Right lobe of liver (tissue), 6 donors: ENCODE results near the gene CXorf65. TPM values are rescaled to one million over a fixed set of nuclear protein-coding genes. Genes with fewer than 3 reads are reported as not detected.

ENCODE experiments used
- ATAC-seq, 4 donors: fragments of 200-7000 bp; cut with Tn5 transposase; one replicate each; pipeline ENCODE4 v1.9.1; 2020; ENCODE audit warnings: mild to moderate bottlenecking in 4 of 4, moderate library complexity in 4 of 4
- DNase-seq, 3 donors: peaks; one replicate each; pipeline ENCODE4 v3.0.0-alpha.2; 2020
- H3K27ac ChIP-seq, 3 donors: fragments of 200-600 bp; one replicate each; pipeline ENCODE4 v1.8.0; 2022
- H3K27me3 ChIP-seq, 2 donors: fragments of 200-600 bp; one replicate each; pipeline ENCODE4 v1.8.0; 2022
- H3K36me3 ChIP-seq, 4 donors: fragments of 200-600 bp; sonication (generic) in 1 of 4; one replicate each; pipeline versions ENCODE4 v1.5.1 to v1.8.0; 2017 to 2022; ENCODE audit warnings: control low read depth in 1 of 4
- H3K4me1 ChIP-seq, 4 donors: fragments of 200-600 bp; sonication (generic) in 1 of 4; one replicate each; pipeline versions ENCODE4 v1.5.1 to v1.8.0; 2017 to 2022; ENCODE audit warnings: control low read depth in 1 of 4
- H3K4me3 ChIP-seq, 3 donors: fragments of 200-600 bp; one replicate each; pipeline ENCODE4 v1.8.0; 2022
- H3K9me3 ChIP-seq, 4 donors: fragments of 200-600 bp; sonication (generic) in 1 of 4; one replicate each; pipeline versions ENCODE4 v1.5.1 to v1.8.0; 2017 to 2022; ENCODE audit warnings: control low read depth in 1 of 4
- POLR2A ChIP-seq: fragments of 450-650 bp; IDR thresholded peaks from one replicate; pipeline ENCODE4 v1.6.1; 2017; ENCODE audit warnings: antibody characterized with exemption, mild to moderate bottlenecking
- WGBS: methylation state at CpG from one replicate; pipeline ENCODE4 v1.1.6; 2018; ENCODE audit warnings: low coverage, low lambda C conversion rate; ENCODE audit not compliant: insufficient coverage; ENCODE audit errors: missing lambda C conversion rate; 5-methylcytosine and 5-hydroxymethylcytosine counted together
- intact Hi-C, 2 donors: fragments of 100-400 bp; cut with DNase I; formaldehyde crosslinking; loops; one replicate each; pipeline versions ENCODE4 v1.11.2 to v1.14.1; 2022
- total RNA-seq, 6 experiments: library from RNA; depleted of rRNA in 2 of 6; stranded (reverse); fragments of >200 nt in 2 of 6; fragmentation: NEBNext Ultra II Directional in 3 of 6; extraction: Animal tissue kit (Norgen Biotek cat#: 25700) in 3 of 6; gene quantifications; one replicate each; pipeline versions ENCODE4 v1.1.0 to v1.2.4, GENCODE V29; 2016 to 2023
- TF ChIP-seq, protein P1 (sequence below), 4 donors: fragments of 200-600 bp in 3 of 4; fragments of 450-650 bp in 1 of 4; IDR thresholded peaks; one replicate each; pipeline versions ENCODE4 v1.5.1 to v1.8.0; 2016 to 2022; ENCODE audit warnings: antibody characterized with exemption in 4 of 4, mild to moderate bottlenecking in 2 of 4
- donor health status: DM: no; HTN: yes; CAD: no.
- donor health status: DM: no; HTN: no; CAD: no.
- donor health status: DM: no; HTN: no; CAD: no.
- donor health status: DM: no; HTN: yes; CAD: no.
- donor health status: DM: no; HTN: yes; CAD: no.

The CXorf65 gene
- total RNA-seq, 6 experiments from 2014 or later = not detected

DNA sequence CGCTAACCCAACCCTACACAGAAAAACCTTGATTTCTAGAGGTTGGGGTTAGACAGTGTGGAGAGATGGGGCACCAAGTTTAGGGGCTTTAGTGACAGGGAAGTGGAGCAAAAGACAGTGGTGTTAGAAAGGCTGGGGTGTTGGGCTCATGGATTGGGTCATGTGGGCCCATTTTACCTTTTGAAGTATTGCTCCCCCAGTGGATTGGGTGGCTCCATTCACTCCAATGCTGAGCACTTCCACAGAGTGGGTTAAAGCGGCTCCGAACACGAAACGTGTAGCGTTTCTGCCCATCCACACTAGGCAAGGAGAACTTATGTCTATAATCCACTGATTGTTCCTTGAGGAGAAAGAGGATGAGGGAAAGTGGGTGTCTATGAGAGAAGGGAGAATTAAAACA is 2.5 kb upstream of the CXorf65 start:
- no peaks in the 10 kb centered on the region for H3K4me1 ChIP-seq
- no peak for ATAC-seq
- no peak overlapping the region for H3K4me3 ChIP-seq
- intact Hi-C loops = no loop called here
- DNase-seq = no peak
- no peaks in the 10 kb centered on the region for H3K9me3 ChIP-seq
- H3K27me3 ChIP-seq = no peaks in the 10 kb centered on the region
- TF ChIP-seq, protein P1, sequence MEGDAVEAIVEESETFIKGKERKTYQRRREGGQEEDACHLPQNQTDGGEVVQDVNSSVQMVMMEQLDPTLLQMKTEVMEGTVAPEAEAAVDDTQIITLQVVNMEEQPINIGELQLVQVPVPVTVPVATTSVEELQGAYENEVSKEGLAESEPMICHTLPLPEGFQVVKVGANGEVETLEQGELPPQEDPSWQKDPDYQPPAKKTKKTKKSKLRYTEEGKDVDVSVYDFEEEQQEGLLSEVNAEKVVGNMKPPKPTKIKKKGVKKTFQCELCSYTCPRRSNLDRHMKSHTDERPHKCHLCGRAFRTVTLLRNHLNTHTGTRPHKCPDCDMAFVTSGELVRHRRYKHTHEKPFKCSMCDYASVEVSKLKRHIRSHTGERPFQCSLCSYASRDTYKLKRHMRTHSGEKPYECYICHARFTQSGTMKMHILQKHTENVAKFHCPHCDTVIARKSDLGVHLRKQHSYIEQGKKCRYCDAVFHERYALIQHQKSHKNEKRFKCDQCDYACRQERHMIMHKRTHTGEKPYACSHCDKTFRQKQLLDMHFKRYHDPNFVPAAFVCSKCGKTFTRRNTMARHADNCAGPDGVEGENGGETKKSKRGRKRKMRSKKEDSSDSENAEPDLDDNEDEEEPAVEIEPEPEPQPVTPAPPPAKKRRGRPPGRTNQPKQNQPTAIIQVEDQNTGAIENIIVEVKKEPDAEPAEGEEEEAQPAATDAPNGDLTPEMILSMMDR (IDR thresholded peaks at IDR 0.05) = no peak
- no peak for TF ChIP-seq POLR2A
- no peaks in the 10 kb centered on the region for H3K36me3 ChIP-seq
- no peak overlapping the region for H3K27ac ChIP-seq
- WGBS = 70% methylated on average over 6 of the region's 6 CpGs

DNA sequence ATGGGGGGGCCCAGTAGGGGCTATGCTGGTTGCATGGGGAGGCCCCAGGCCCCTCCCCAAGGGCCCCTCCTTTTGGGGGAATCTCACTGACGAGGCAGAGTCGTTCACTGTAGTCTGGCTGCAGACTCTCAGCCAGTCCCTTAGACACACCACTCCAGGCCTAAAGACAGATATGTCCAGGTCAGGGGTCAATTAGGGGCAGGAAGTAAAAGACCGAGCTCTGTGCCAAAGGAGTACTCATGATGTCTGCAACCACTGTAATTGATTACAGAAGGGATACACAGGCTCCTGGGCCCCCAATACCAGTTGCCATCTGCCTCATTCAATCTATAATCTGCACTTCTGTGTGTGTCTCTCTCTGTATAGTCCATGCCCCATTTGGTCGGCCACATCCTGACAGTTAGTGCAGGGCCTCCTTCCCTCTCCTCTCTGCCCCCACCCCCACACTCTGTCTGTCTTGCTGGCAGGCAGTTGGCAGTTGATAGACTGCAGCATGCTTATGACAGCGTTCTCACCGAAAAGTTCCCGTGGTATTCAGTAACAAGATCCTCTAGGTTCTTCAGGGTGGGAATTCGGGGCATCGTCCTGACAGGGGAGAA is 1.3 kb upstream of the CXorf65 start:
- ATAC-seq (peak in 2 of 4 donors; percentile 6 to 8), DNase-seq (no peak)
- intact Hi-C loops = no loop called here
- 31% methylated on average over 6 of the region's 9 CpGs for WGBS
- TF ChIP-seq, protein P1 (IDR thresholded peaks at IDR 0.05) = no peak
- no peak for TF ChIP-seq POLR2A
- H3K4me1 ChIP-seq = no peaks in the 10 kb centered on the region
- H3K9me3 ChIP-seq = no peaks in the 10 kb centered on the region
- no peak overlapping the region for H3K27ac ChIP-seq
- H3K27me3 ChIP-seq = no peaks in the 10 kb centered on the region
- H3K36me3 ChIP-seq = no peaks in the 10 kb centered on the region
- no peak overlapping the region for H3K4me3 ChIP-seq

DNA sequence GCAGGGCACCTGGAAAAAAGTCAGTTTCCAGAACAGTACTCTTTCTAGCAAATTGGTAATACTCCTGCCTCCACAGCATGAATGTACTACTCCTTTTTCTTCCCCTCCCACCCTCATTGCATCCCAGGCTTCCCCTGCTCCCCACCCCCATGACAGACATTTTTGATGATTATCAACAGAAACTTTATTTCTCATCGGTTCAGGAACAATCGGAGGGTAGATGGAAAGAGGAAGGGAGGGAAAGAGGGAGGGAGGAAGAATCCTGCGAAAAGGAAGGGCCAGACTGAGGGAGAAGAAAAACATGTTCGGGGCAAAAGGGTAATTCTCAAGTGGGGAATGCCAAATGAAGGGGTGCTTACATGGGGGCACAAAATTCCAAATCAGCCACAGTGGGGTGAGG is 705 bp upstream of the CXorf65 start:
- 80% methylated on average over 4 of the region's 4 CpGs for WGBS
- DNase-seq (no peak), ATAC-seq (no peak)
- Histone ChIP-seq H3K36me3 (no peaks in the 10 kb centered on the region), H3K27ac (no peak overlapping the region), H3K27me3 (no peaks in the 10 kb centered on the region), H3K4me3 (no peak overlapping the region), H3K4me1 (no peaks in the 10 kb centered on the region), H3K9me3 (no peaks in the 10 kb centered on the region)
- intact Hi-C loops = no loop called here
- TF ChIP-seq POLR2A = no peak
- TF ChIP-seq, protein P1 (IDR thresholded peaks at IDR 0.05) = no peak

DNA sequence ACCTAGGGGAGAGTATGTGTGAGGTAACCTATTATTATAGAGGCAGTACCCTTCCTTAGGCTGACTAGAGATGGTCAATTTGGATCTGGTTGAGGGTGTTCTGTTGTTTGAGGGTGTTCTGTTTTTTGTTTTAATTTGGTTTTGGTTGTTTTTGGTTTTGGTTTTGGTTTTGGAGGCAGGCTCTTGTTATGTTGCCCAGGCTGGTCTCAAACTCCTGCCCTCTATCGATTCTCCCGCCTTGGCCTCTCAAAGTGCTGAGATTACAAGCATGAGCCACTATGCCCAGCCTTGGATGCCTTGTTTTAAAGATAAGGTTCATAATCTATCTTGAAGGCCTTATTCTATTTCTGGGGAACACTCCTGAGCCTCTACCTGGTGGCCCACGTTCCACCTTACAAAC is 912 bp downstream of the CXorf65 start:
- WGBS = 61% methylated on average over 3 of the region's 3 CpGs

More for the DNA sequence above, 912 bp downstream of the CXorf65 start:
- intact Hi-C loops = no loop called here
- DNase-seq (no peak), ATAC-seq (no peak)
- TF ChIP-seq, protein P1 (IDR thresholded peaks at IDR 0.05) = no peak
- no peak for TF ChIP-seq POLR2A
- H3K36me3 ChIP-seq = no peaks in the 10 kb centered on the region
- H3K9me3 ChIP-seq = no peaks in the 10 kb centered on the region
- H3K27me3 ChIP-seq = no peaks in the 10 kb centered on the region
- H3K4me3 ChIP-seq = no peak overlapping the region
- no peak overlapping the region for H3K27ac ChIP-seq
- no peaks in the 10 kb centered on the region for H3K4me1 ChIP-seq
